Activated CD4-positive, alpha-beta T cell treated with anti-CD3 and anti-CD28 coated beads for 48 hours (primary cell): ENCODE results near the gene PAK1.

Experiments used
- DNase-seq: peaks from one replicate; pipeline ENCODE4 v3.0.0-alpha.2; 2020

Gene PAK1

DNA sequence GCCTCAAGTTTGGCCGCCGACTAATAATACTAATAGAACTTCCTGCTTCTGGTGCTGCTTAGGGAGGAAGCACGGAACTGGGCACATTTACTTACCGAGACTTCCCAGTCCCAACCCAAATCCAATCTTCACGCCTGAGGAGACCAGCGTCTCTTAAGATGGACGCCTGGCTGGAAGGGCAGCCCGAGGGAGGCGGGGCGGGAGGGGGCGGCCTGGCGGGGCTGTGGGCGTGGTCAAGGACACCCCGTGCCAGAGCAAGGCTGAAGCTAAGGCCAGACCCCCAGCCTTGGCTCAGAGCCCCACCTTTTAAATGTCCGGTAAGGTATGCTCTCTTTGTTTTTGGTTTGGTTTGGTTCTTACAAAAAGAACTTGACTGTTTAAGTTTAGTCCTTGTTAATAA lies 172.4 kb downstream of the PAK1 start, which contains the start of gene GDPD4:
Gene GDPD4 (minus strand): TSS at position 177 of the 400 bp plus-strand sequence. CDS start 16,549 bp downstream, outside the sequence.
- no peak for DNase-seq

DNA sequence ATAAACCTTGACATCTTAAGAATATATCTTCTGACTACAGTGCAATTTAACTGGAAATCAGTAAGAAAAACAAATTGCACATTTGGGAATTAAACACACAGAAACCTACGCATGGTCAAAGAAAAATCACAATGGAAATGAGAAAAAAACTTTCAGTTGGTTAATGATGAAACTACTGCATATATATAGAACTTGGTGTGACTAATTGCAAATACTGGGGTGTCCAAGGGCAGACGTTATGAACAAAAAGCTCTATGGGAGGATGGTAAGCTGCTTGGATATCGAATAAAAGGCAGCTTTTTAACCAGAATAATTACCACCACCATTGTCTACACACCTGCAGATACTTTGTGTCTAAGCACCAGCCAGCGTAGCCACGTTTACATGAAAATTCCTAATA lies 173.2 kb downstream of the PAK1 start:
- DNase-seq = no peak

DNA sequence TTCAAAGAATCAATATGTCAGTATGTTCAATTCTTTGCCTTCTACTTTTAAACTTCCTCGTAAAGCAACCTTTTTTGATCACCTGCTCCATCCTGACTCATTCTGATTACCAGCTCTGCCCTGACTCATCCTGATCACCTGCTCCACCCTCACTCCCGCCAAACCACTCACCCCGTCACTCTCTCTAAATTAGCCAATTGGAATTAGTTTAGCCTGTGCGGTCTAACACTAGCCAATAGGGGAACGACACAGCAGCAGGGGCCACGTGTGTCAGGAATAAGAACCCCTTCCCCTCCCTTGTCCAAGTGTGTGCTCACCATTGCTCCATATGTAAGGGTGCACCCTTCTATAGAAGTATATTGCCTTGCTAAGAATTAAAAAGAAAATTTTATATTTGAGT lies 173.9 kb downstream of the PAK1 start:
- DNase-seq = peak; percentile 39

DNA sequence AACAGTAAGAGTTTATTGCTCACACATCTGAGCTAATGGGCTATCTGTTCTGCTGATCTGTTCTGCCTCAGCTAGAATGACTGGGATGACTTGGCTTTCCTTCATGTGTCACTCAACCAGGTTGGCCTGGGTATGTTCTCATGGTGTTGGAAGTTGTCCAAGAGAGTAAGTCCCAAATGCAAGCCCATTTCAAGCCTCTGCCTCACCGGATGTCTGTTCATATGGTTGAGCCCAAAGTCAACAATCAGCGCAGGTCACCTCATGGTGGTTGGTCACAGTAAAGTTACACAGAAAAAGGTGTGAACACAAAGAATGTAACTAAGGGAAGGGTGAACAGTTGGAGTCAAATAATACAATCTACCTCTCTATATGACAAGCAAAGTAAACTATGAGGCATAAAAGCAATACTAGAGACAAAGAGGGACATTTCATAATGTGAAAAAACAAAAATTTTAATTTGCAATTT lies 174.3 kb downstream of the PAK1 start:
- DNase-seq = no peak

DNA sequence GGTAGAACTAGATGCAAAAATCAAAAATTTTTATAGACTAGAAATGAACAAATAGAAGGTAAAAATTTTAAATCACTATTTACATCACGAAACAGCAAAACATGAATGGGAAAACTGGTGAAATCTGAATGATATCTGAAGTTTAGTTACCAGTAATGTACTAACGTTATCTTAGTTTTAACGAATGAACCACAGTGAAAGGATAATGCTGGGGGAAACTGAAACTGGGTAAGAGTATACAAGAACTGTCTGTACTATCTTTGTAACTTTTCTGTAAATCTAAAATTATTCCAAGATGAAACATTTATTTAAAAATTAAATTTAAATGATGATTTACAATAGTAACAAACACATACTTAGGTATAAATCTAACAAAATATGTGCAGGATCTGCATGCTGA lies 179.9 kb downstream of the PAK1 start:
- DNase-seq = no peak

DNA sequence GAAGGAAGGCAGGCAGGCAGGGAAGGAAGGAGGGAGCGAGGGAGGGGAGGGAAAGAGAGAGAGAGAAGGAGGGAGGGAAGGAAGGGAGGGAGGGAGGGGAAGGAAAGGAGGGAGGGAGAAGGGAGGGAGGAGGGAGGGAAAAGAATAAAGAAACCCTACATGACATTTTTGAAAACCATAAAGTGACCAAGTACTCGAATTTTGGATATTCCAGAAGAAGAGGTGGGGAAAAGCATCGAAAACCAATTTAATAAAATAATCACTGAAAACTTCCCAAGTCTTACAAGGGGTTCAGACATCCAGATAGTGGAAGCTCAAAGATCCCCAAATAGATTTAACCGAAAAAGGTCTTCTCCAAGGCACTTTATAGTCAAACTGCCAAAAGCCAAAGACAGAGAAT lies 184.2 kb downstream of the PAK1 start:
- no peak for DNase-seq

DNA sequence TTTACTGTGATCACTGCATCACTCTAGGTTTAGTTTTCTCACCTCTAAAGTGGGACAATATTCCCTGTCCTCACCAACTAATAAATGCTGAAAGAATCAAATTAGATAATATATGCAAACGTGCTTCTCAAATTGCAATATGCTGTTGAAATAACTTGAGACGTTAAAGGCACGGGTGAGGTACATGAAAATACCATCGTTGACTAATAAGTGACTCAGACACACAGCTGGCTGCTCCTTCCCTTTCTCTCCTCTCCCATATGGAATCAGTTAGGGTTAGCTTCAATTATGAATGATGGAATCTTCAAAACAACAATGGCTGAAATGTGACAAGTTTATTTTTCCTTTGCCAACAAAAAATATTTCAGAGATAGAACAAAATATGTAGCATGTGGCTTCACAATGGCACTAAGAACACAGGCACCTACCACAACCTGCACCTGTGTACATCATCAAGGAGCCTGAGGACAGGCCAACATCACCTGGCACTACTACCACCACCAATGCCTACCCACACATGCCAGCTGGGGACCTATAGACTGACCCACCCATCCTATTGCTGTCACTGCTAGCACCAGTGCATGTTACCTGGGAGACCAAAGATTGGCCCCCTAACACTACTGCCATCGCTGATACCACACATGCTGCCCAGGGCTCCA lies 186.2 kb downstream of the PAK1 start:
- no peak for DNase-seq

DNA sequence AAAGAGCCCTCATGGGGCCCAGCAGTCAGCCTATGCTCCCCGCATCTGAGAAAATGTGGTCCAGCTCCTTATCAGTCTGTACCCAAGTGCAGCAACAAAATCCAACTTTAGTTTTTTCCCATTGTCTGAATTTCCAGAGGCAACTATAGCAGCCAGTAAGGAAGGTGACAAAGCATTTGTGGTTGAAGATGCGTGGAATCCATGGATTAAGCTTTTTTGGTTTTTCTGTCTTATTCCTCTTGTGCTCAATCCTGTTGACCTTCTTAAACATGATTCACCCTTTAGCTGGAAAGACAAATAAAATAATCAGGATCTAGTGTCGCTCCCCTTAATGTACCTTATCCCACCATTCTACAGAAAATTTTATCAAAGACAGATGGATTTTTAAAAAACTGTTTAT lies 186.8 kb downstream of the PAK1 start:
- DNase-seq = no peak

DNA sequence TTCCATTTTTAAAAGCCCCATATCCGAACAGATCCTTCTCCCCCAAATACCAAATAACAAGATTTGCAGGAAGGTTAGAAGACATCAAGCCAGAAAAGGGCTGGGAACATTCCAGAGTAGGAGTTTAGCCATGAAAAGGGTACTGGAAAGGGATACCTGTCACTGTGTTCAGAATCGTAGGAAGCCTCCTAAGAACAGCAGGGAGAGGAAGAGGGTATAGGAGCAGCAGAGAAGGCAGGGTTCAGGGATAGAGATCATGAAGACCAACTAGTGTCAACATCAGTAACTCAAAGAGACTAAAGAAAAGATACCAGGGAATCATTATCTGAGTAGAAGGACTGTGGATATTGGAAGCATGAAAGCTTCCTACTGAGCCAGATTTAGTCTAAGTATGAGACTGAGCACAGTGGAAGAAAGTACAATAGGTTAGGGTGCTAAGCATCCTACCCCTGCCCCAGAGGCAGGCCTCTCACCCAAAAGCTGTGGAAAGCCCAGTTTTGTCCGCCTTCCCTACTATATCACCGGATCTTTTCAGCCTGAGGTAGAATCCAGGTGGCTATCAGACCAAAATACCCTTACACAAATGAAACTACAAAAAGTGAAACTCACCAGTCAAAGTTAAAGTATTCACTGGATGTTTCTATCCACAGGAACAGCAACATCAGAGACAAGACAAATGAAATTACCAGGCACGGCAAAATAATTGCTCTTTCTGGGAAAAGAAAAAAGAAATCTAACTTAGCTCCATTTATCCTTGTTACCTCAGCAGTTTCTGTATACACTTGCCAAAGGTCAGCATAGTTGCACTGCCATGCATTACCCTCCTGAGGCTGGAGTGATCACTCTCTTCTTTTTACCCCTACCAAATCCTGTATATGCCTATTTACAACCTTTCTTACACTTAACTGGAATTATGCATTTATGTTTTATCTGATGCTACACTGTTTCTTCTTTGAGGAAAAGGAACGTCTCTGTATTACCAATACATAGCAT lies 189.1 kb downstream of the PAK1 start:
- DNase-seq = no peak

DNA sequence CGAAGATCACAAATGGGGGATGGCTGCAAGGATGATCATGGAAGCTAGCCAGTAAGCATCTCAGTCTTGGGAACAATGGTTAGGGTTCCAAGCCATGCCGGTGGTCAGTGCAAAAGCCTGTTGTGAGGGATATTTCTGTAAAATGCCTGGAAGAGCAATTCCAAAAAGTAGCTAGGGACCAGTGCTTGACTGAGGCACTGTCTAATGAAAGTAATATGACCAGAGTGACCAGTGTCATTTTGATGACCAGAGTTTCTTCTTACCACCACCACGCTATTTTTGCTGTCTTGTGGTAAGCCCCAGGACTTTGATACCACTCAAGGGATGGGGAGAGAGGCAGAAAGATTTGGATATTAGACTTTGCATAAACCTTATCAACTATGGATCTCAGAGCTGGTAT lies 190.8 kb downstream of the PAK1 start:
- DNase-seq = no peak

DNA sequence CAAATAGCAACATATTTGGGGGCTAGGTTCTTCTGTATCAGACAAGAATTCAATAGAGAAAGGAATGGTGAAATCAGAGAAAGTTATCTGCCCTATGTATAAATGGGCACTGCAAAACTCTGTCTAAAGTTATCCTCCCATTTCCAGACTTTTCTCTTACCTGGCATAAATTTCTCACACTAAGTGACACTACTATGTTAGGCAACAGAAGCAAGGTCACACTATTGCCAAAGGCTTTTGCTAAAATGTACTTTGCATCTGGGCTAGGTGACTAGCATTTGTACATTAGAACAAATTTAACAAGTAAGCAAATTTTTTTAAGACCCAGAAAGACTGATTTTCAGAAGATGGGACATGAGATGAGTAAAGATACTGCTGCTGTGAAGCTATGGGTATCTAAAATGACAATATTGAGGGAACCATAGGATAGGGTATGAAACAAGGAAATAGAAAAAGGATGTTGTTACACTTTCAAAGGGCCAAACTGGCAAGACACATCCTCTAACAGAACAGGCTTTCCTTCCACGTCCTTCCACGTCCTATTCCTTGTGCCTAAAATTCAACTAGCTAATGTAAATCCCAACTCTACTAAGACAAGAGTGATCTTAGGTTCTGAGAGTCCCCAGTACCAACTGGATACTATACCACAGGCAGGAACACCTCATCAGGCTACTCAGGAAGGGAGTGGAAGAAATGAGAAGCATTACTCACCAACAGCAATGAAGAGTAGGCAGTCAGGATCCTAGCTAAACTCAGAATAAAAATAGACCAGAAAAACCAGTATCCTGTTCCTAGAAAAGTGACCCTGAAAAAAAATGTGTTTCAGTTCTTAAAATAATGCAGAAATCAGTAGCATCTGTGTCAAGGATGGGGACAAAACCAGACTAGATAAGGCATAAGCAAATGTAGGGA lies 195.0 kb downstream of the PAK1 start:
- no peak for DNase-seq

DNA sequence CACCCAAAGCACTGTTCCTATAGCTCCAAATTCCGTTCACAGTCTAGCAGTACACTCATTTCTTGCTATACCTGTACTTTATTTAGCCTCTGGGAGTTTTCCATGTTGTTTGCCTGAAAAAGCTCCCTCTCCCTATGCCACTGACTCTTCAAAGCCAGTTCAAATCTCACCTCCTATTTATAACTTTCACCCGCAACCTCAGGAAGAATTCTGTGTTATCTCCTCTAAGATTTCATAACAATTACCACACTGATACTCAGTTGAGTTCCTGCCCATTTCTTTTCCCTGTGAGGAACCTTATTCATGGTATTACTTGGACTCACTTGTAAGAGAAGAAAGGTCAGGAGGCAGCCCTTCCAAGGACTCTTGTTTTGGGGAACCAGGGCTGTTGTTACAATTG lies 197.6 kb downstream of the PAK1 start:
- no peak for DNase-seq
